GM12872 (cell line): ENCODE data around the gene ZFC3H1.

ENCODE experiments used
- CTCF ChIP-seq: IDR thresholded peaks from 3 replicates; pipeline ENCODE4 v1.5.1; 2011; ENCODE audit warnings: low read depth, mild to moderate bottlenecking, low read length, moderate library complexity; ENCODE audit not compliant: insufficient read depth

Gene ZFC3H1

GRCh38 chr12:71625476-71625875 is 38.2 kb downstream of the ZFC3H1 start:
- no peak for TF ChIP-seq CTCF

- TF ChIP-seq CTCF = no peak
These were observed 41.7 kb downstream of the ZFC3H1 start for GRCh38 chr12:71621938-71622337.

DNA sequence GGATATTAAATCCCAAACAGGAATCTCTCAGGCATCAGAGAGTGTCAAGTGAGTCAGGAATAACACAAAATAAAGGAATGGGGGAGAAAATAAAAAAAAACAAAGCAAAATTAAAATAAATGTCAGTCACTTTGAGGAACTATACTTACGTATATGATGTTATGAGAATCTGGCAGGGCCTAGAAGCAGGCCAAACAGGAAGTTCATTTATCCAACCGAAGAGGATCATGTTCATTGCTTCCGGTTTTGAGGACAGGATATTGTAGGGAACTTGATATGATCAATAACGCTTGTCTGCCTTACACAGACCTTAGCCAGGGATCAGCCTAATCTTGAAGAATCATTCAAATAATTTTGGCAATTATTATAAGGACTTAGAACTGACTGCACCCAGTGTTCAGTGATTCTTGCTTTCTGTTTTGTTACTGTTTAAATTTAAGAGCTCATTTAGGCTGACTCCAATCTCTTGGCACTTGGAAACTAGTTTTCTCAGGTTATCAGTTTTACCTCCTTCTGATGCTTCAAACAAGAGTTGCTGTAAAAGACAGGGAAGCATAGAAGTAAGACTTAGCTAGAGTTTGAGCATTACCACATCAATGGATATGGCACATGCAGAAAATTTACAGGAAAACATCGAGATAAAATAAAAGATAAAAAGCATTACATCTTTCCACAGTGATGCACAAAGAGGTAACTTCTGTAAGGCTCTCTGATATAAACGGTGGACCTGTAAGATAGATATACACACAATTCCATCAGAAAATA is 53.4 kb downstream of the ZFC3H1 start:
- TF ChIP-seq CTCF = no peak

GRCh38 chr12:71607494-71608330 is 55.9 kb downstream of the ZFC3H1 start:
- TF ChIP-seq CTCF = no peak

- no peak for TF ChIP-seq CTCF
These were observed 58.6 kb downstream of the ZFC3H1 start for GRCh38 chr12:71605039-71605438.

GRCh38 chr12:71602761-71603577 is 60.7 kb downstream of the ZFC3H1 start:
- no peak for TF ChIP-seq CTCF

DNA sequence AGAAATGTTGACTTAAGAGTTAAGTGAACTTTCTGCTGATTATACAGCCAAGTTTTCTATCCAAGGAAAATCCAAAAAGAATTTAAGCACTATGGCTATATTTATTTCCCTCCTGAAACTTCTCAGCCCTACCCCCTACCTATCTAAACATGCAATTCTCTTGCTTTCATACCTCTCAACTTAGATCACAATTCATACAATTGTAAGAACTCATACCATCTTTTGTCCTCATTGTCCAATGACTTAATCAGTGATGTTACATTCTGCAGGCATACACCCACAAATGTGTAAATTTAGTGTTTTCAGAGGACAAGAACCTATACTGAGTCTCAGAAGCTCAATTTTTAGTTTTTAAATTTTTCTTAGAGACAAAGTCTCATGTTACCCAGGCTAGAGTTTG is 62.1 kb downstream of the ZFC3H1 start:
- TF ChIP-seq CTCF = no peak
